ENCODE results near the gene KRTAP10-10. TPM values are rescaled to one million over a fixed set of nuclear protein-coding genes. Genes with fewer than 3 reads are reported as not detected.

Gene KRTAP10-10
- total and polyA plus RNA-seq, 7 donors: not detected

- Histone ChIP-seq H3K27me3 (peaks cover 0 to 23% (median 9%) of the 10 kb centered on the region in 3 donors), H3K27ac (no peak overlapping the region), H3K36me3 (no peaks in the 10 kb centered on the region), H3K9me3 (peaks cover 0 to 17% (median 2%) of the 10 kb centered on the region in 4 donors), H3K4me3 (no peak overlapping the region), H3K4me1 (no peaks in the 10 kb centered on the region)
- 75 to 84% methylated on average over 13 of the region's 13 CpGs for WGBS, 2 donors
- intact Hi-C loops (cut with DNase I): no loop called here
- no peak for TF ChIP-seq CTCF (IDR thresholded peaks at IDR 0.05)
- no peak for TF ChIP-seq POLR2AphosphoS5 (IDR thresholded peaks at IDR 0.05)
- no peak for TF ChIP-seq POLR2A (IDR thresholded peaks at IDR 0.05)
- TF ChIP-seq EP300 (IDR thresholded peaks at IDR 0.05): no peak
- peak; percentile 60 for DNase-seq
These were observed 24.4 kb upstream of the KRTAP10-10 start for GRCh38 chr21:44612669-44613229.

GRCh38 chr21:44613386-44614155 is 23.6 kb upstream of the KRTAP10-10 start:
- H3K4me3 ChIP-seq: no peak overlapping the region
- H3K4me1 ChIP-seq: no peaks in the 10 kb centered on the region
- H3K27me3 ChIP-seq: peaks cover 0 to 23% (median 9%) of the 10 kb centered on the region in 3 donors
- H3K36me3 ChIP-seq: no peaks in the 10 kb centered on the region
- peaks cover 0 to 17% (median 2%) of the 10 kb centered on the region in 4 donors for H3K9me3 ChIP-seq
- TF ChIP-seq POLR2AphosphoS5 (IDR thresholded peaks at IDR 0.05): no peak
- TF ChIP-seq CTCF (IDR thresholded peaks at IDR 0.05): no peak
- no peak for TF ChIP-seq POLR2A (IDR thresholded peaks at IDR 0.05)
- TF ChIP-seq EP300 (IDR thresholded peaks at IDR 0.05): no peak
- H3K27ac ChIP-seq: no peak overlapping the region
- intact Hi-C loops (cut with DNase I): no loop called here
- no peak for DNase-seq
- 87 to 88% methylated on average over 26 of the region's 26 CpGs for WGBS, 2 donors

GRCh38 chr21:44614161-44614631 is 23.0 kb upstream of the KRTAP10-10 start:
- Histone ChIP-seq H3K36me3 (no peaks in the 10 kb centered on the region), H3K9me3 (peaks cover 0 to 15% (median 2%) of the 10 kb centered on the region in 4 donors), H3K4me3 (no peak overlapping the region), H3K4me1 (no peaks in the 10 kb centered on the region), H3K27me3 (peaks cover 0 to 23% (median 9%) of the 10 kb centered on the region in 3 donors), H3K27ac (no peak overlapping the region)
- no peak for DNase-seq
- no peak for TF ChIP-seq POLR2AphosphoS5 (IDR thresholded peaks at IDR 0.05)
- no peak for TF ChIP-seq EP300 (IDR thresholded peaks at IDR 0.05)
- no peak for TF ChIP-seq POLR2A (IDR thresholded peaks at IDR 0.05)
- no peak for TF ChIP-seq CTCF (IDR thresholded peaks at IDR 0.05)
- intact Hi-C loops (cut with DNase I): no loop called here
- 82 to 83% methylated on average over 20 of the region's 20 CpGs for WGBS, 2 donors

GRCh38 chr21:44614961-44615391 is 22.2 kb upstream of the KRTAP10-10 start:
- Histone ChIP-seq H3K27me3 (peaks cover 0 to 23% (median 9%) of the 10 kb centered on the region in 3 donors), H3K4me3 (no peak overlapping the region), H3K9me3 (peaks cover 0 to 13% (median 3%) of the 10 kb centered on the region in 4 donors), H3K4me1 (no peaks in the 10 kb centered on the region), H3K27ac (no peak overlapping the region), H3K36me3 (no peaks in the 10 kb centered on the region)
- 83 to 90% methylated on average over 28 of the region's 28 CpGs for WGBS, 2 donors
- intact Hi-C loops (cut with DNase I): no loop called here
- TF ChIP-seq POLR2A (IDR thresholded peaks at IDR 0.05): no peak
- no peak for TF ChIP-seq POLR2AphosphoS5 (IDR thresholded peaks at IDR 0.05)
- no peak for TF ChIP-seq EP300 (IDR thresholded peaks at IDR 0.05)
- no peak for TF ChIP-seq CTCF (IDR thresholded peaks at IDR 0.05)
- DNase-seq: no peak

Measured in sigmoid colon (tissue), 7 donors.